Progenitor cell of endocrine pancreas (in vitro differentiated cells): ENCODE results near the gene SIRT7. TPM values are rescaled to one million over a fixed set of nuclear protein-coding genes. Genes with fewer than 3 reads are reported as not detected.

Experiments
- DNase-seq: peaks from one replicate; pipeline ENCODE4 v3.0.0; 2021; ENCODE audit warnings: low spot score; ENCODE audit not compliant: unreplicated experiment
- H3K27ac Mint-ChIP-seq: 2 replicates; pipeline ENCODE4 v1.8.0; 2021; ENCODE audit warnings: mild to moderate bottlenecking, moderate library complexity, mixed read lengths
- H3K27me3 Mint-ChIP-seq: 2 replicates; pipeline ENCODE4 v1.8.0; 2021; ENCODE audit warnings: mixed read lengths
- H3K36me3 Mint-ChIP-seq: 2 replicates; pipeline ENCODE4 v1.8.0; 2022; ENCODE audit warnings: mixed read lengths; ENCODE audit not compliant: insufficient read depth
- H3K4me1 Mint-ChIP-seq: 2 replicates; pipeline ENCODE4 v1.8.0; 2021; ENCODE audit warnings: low read depth, mixed read lengths
- H3K4me3 Mint-ChIP-seq: 2 replicates; pipeline ENCODE4 v1.8.0; 2021; ENCODE audit warnings: low read depth, mild to moderate bottlenecking, moderate library complexity, mixed read lengths
- H3K9me3 Mint-ChIP-seq: 2 replicates; pipeline ENCODE4 v1.8.0; 2021; ENCODE audit warnings: low read depth, mixed read lengths
- total RNA-seq: library from RNA; stranded (reverse); gene quantifications from 2 replicates; pipeline ENCODE4 v1.2.1, GENCODE V29; 2021
- TF ChIP-seq, protein P1 (sequence below): fragments of 200-600 bp; sonication (generic); IDR thresholded peaks from one replicate; pipeline ENCODE4 v1.5.0; 2021; ENCODE audit warnings: antibody characterized with exemption, mild to moderate bottlenecking; ENCODE audit not compliant: unreplicated experiment

SIRT7 gene
- total RNA-seq, 1 donor from 2014 or later: 34.0 TPM

- TF ChIP-seq, protein P1, sequence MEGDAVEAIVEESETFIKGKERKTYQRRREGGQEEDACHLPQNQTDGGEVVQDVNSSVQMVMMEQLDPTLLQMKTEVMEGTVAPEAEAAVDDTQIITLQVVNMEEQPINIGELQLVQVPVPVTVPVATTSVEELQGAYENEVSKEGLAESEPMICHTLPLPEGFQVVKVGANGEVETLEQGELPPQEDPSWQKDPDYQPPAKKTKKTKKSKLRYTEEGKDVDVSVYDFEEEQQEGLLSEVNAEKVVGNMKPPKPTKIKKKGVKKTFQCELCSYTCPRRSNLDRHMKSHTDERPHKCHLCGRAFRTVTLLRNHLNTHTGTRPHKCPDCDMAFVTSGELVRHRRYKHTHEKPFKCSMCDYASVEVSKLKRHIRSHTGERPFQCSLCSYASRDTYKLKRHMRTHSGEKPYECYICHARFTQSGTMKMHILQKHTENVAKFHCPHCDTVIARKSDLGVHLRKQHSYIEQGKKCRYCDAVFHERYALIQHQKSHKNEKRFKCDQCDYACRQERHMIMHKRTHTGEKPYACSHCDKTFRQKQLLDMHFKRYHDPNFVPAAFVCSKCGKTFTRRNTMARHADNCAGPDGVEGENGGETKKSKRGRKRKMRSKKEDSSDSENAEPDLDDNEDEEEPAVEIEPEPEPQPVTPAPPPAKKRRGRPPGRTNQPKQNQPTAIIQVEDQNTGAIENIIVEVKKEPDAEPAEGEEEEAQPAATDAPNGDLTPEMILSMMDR: no peak
- DNase-seq: no peak
- Mint-ChIP-seq H3K4me3 (no peak overlapping the region), H3K27ac (no peak overlapping the region), H3K36me3 (no peaks in the 10 kb centered on the region), H3K9me3 (no peaks in the 10 kb centered on the region), H3K4me1 (peaks cover 11% of the 10 kb centered on the region), H3K27me3 (peaks cover 7% of the 10 kb centered on the region)
Observed at GRCh38 chr17:81951785-81952684, 34.1 kb upstream of the SIRT7 start.

- no peaks in the 10 kb centered on the region for H3K9me3 Mint-ChIP-seq
- no peak overlapping the region for H3K27ac Mint-ChIP-seq
- peaks cover 8% of the 10 kb centered on the region for H3K27me3 Mint-ChIP-seq
- peaks cover 5% of the 10 kb centered on the region for H3K4me1 Mint-ChIP-seq
- H3K36me3 Mint-ChIP-seq: no peaks in the 10 kb centered on the region
- TF ChIP-seq, protein P1: no peak
- H3K4me3 Mint-ChIP-seq: no peak overlapping the region
- DNase-seq: no peak
Observed at GRCh38 chr17:81950501-81950900, 32.5 kb upstream of the SIRT7 start.

- TF ChIP-seq, protein P1: no peak
- no peak for DNase-seq
- Mint-ChIP-seq H3K27me3 (peaks cover 11% of the 10 kb centered on the region), H3K4me1 (no peaks in the 10 kb centered on the region), H3K36me3 (no peaks in the 10 kb centered on the region), H3K9me3 (no peaks in the 10 kb centered on the region), H3K4me3 (no peak overlapping the region), H3K27ac (no peak overlapping the region)
Observed at GRCh38 chr17:81948635-81949378, 30.8 kb upstream of the SIRT7 start.

- no peak for DNase-seq
- H3K27me3 Mint-ChIP-seq: peaks cover 14% of the 10 kb centered on the region
- H3K27ac Mint-ChIP-seq: no peak within 1 kb of the TSS
- H3K36me3 Mint-ChIP-seq: no peaks in the 10 kb centered on the region
- TF ChIP-seq, protein P1: no peak
- H3K4me1 Mint-ChIP-seq: no peaks in the 10 kb centered on the region
- no peak within 1 kb of the TSS for H3K4me3 Mint-ChIP-seq
- no peaks in the 10 kb centered on the region for H3K9me3 Mint-ChIP-seq
Observed at GRCh38 chr17:81947189-81947588, 29.2 kb upstream of the SIRT7 start, which contains the start of gene MYADML2. Gene MYADML2, minus strand, starts transcription at chr17:81947233. Its CDS starts 5,492 bp downstream, at chr17:81941741.

DNA sequence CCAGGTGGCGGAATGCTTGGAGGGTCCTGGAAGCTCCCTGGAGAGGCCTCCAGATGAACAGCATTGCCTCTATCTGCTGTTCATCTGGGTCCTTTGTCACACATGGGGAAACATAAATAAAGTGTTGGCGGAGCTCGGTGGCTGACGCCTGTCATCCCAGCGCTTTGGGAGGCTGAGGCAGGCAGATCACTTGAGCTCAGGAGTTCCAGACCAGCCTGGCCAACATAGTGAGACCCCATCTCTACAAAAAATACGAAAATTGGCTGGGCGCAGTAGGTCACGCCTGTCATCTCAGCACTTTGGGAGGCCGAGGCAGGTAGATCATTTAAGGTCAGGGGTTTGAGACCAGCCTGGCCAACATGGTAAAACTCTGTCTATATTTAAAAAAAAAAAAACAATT is 26.9 kb upstream of the SIRT7 start:
- peaks cover 14% of the 10 kb centered on the region for H3K27me3 Mint-ChIP-seq
- no peak overlapping the region for H3K27ac Mint-ChIP-seq
- H3K4me1 Mint-ChIP-seq: no peaks in the 10 kb centered on the region
- no peaks in the 10 kb centered on the region for H3K9me3 Mint-ChIP-seq
- no peaks in the 10 kb centered on the region for H3K36me3 Mint-ChIP-seq
- H3K4me3 Mint-ChIP-seq: no peak overlapping the region
- TF ChIP-seq, protein P1: no peak
- no peak for DNase-seq
